ENCODE results near the gene MRPL37.

DNA sequence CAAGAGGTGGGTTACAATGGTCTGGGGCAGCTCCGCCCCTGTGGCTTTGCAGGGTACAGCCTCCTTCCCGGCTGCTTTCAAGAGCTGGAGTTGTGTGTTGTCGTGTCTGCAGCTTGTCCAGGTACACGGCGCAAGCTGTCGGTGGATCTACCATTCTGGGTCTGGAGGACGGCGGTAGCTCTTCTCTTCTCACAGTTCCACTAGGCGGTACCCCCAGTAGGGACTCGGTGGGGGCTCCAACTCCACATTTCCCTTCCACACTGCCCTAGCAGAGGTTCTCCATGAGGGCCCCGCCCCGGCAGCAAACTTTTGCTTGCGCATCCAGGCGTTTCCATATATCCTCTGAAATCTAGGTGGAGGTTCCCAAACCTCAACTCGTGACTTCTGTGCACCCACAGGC lies 34.8 kb upstream of the MRPL37 start:
- TF ChIP-seq SIN3A (IDR thresholded peaks at IDR 0.05; ENCODE audit: borderline replicate concordance, insufficient read depth, low read depth, low read length), result no peak
- TF ChIP-seq, protein P1, sequence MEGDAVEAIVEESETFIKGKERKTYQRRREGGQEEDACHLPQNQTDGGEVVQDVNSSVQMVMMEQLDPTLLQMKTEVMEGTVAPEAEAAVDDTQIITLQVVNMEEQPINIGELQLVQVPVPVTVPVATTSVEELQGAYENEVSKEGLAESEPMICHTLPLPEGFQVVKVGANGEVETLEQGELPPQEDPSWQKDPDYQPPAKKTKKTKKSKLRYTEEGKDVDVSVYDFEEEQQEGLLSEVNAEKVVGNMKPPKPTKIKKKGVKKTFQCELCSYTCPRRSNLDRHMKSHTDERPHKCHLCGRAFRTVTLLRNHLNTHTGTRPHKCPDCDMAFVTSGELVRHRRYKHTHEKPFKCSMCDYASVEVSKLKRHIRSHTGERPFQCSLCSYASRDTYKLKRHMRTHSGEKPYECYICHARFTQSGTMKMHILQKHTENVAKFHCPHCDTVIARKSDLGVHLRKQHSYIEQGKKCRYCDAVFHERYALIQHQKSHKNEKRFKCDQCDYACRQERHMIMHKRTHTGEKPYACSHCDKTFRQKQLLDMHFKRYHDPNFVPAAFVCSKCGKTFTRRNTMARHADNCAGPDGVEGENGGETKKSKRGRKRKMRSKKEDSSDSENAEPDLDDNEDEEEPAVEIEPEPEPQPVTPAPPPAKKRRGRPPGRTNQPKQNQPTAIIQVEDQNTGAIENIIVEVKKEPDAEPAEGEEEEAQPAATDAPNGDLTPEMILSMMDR (IDR thresholded peaks at IDR 0.05), result no peak

Measured in Panc1 (cell line).